HG02981 (cell line): ENCODE measurements around the gene MED26.
"Not testable (repeated sequence)": the region's sequence is repeated elsewhere in the genome, so short reads cannot be mapped to it uniquely, and the experiment has no call there.

Experiments
- ATAC-seq: cut with Tn5 transposase; IDR thresholded peaks from one replicate; pipeline ENCODE4 v1.9.1; 2021; ENCODE audit warnings: mild to moderate bottlenecking, moderate library complexity; ENCODE audit not compliant: unreplicated experiment

The MED26 gene

DNA sequence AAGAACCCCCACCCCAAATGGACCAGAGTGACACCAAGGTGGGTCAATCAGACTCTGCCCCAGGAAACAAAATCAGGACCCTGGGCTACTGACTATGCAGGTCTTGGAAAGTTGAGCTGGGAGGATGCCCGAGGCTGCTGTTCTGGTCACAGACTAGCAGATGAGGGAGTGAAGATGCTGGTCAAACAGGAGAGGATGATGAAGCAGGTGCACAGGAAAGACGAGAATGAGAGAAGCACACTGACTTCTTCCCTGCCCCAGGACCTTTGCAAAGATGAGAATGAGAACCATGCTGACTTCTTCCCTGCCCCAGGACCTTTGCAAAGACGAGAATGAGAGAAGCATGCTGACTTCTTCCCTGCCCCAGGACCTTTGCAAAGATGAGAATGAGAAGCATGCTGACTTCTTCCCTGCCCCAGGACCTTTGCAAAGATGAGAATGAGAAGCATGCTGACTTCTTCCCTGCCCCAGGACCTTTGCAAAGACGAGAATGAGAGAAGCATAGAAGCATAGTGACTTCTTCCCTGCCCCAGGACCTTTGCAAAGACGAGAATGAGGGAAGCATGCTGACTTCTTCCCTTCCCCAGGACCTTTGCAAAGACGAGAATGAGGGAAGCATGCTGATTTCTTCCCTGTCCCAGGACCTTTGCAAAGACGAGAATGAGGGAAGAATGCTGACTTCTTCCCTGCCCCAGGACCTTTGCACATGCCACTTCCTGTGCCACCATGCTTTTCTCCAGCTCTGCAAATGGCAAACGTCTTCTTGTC lies 23.6 kb upstream of the MED26 start:
- ATAC-seq, result not testable (repeated sequence)

DNA sequence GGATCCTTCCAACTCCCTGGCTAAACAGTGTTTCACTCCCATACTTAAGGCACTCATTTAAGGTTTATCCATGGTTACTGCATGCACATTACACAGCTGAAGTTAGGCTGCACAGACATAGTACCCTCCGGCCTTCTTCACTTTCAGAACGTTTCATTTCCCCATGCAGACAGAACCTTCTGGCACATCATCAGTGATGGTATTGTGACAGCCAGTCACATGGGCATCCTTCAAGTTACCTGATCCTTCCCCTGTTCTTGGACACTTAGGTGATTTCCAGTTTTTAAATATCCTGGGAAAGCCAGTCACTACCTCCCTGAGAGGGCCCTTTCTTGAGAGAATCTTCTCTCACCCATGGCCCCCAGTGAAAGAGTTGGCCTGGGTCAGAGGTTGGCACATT lies 22.8 kb upstream of the MED26 start:
- ATAC-seq, result no peak

DNA sequence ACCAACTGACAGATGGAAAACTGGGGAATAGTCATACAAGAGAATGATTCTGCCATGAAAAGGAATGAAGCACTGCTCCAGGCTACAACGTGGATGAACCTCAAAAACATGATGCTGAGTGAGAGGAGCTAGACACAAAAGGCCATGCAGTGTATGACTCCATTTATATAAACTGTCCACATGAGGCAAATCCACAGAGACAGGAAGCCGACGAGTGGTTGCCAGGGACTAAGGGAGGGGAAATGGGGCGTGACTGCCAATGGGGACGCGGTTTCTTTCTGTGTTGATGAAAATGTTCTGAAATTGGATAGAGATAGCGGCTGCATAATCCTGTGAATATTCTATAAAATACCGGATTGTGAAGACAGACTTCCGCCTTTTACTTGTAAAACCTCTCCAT lies 21.7 kb upstream of the MED26 start:
- ATAC-seq, result no peak

DNA sequence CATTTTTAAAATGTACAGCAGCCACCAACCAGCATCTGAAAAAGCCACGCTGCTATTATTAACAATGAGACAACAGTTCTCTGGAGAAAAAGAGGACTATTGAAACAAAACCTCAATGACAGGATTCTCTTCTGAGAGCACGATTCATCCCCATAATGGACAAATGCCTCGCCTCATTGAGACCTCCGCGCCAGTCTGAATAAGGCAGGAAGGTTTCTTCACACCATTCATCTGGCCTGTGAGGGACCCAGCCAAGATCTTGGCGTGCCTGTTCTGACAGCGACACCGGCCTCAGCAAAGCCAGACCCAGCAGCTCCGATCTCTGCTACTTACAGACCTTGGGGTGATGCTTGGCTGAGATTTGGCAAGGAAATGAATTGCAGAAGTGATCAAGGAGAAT lies 17.1 kb upstream of the MED26 start:
- ATAC-seq, result no peak

DNA sequence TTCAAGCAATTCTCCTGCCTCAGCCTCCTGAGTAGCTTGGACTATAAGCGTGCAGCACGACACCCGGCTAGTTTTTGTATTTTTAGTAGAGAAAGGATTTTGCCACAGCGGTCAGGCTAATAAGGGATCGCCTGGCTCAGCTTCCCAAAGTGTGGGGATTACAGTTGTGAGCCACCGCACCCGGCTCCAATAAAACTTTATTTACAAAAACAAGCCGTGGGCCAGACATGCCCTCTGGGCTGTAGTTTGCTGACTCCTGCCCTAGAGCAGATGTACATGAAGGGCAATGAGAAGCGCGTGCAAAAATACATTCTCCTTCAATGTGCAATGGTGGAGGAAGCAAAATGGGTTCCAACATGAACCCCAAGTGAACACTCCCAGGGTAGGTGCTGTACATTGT lies 13.7 kb upstream of the MED26 start:
- ATAC-seq, result no peak

DNA sequence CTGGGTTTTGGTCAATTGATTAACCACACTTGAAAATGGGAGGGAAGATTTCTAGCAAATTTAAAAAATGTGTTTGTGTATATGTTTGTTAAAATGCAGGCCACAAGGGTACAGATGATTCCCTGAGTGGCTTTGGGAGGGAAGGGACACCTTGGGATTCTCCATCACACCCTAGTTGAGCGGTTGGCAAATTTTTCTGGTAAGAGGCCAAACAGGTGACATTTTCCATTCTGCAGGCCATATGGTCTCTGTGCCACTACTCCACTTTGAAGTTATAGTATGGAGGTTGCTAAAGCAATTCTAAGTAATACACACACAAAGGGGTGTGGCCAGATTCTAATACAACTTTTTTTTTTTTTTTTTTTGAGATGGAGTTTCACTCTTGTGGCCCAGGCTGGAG lies 12.9 kb upstream of the MED26 start:
- no peak for ATAC-seq

DNA sequence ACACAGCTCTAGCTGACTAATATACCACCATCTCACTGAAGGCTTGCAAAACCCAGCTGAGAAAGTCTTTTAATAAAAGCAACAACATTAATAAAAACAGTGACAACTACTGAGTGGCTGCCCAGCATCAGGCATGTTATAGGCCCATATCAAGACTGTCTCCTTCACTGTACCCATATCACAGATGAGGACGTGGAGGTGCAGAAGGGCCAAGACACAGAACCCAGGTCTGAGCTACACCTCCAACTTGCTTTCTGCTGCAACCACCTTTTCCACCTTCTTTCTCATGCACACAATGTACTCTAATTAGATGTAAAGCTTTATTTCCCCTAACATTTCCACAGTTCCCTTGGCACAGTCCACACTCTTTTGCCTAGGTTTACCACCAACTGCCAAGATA lies 10.7 kb upstream of the MED26 start:
- no peak for ATAC-seq

DNA sequence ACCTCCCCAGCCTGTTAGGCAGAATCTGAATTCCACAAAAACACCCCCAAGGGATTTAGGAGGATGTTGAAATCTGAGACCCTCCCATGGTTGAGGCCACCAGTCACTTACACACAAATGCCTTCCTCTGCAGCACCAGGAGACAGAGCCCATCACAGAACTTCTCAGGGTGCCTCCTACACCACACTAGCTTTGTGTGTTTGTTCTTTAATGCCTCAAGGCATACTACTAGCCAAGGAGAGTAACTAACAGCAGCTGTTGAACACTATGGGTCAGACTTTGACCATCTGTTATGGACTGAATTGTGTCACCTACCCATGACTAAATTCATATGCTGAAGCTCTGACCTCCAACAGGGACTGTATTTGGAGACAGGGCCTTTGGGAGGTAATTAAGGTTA lies 9.5 kb upstream of the MED26 start:
- no peak for ATAC-seq

DNA sequence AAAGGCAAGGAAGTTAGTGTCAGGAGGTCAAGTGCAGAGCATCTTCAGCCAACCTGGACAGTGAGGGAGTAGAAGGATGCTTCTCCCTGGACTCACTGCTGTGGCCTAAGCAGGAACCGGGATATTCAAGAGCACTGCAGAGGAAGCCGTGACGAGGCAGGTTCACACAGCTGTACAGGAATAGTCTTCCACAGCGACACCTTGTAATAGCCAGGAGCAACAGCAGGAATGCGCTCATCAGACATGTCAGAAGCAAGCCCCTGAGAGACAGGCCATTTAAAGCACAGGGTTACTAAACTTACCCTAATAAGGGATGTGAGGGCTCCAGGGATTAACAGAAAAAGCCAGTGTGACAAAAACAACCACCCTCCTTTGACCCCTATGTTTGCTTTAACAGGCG lies 3.5 kb upstream of the MED26 start:
- no peak for ATAC-seq

DNA sequence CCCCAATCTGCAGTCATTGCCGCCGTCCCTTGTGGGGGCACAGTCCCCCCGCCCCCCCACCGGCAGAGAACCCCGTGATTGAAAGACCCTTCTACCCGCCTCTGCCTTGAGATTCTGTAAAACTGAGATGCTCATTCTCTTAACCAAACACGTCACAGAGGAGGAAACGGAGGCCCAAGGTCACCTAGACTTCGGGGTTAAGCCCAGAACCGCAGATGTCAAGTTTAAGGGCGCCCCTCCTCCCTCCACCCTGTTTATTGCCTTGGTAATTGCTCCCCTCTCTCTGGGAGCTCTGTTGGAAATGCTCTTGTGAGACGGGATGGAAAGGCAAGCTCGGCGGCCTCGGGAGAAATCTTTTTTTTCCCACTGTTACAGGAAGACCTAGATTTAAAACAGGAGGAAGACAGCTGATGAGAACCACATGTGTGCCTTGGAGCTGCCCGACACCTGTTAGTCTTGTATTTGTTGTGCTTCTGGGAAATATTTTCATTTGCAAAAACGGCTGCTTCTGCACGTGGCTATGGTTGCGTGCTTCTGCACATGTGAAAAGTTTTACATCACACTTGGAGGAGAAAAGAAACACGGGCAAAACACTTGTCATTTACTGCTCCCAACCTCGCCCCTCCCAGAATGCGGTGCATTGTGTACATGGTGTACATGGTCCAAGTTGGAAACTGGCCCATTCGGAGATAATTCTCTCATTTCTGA lies 1.1 kb upstream of the MED26 start:
- ATAC-seq, result peak; percentile 11

DNA sequence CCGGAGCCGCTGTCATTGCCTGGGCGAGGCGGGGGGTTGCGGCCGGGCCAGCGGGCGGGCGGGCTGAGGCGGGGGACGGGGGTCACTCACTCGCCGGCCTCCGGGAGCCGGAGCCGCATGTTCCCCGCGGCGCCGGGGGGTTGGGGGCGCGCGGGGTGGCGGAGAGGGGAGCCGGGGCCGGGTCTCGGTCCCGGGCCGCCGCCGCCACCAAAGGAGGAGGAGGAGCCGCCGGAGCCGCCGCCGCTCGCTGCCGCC lies 149 bp downstream of the MED26 start:
- ATAC-seq, result no peak

DNA sequence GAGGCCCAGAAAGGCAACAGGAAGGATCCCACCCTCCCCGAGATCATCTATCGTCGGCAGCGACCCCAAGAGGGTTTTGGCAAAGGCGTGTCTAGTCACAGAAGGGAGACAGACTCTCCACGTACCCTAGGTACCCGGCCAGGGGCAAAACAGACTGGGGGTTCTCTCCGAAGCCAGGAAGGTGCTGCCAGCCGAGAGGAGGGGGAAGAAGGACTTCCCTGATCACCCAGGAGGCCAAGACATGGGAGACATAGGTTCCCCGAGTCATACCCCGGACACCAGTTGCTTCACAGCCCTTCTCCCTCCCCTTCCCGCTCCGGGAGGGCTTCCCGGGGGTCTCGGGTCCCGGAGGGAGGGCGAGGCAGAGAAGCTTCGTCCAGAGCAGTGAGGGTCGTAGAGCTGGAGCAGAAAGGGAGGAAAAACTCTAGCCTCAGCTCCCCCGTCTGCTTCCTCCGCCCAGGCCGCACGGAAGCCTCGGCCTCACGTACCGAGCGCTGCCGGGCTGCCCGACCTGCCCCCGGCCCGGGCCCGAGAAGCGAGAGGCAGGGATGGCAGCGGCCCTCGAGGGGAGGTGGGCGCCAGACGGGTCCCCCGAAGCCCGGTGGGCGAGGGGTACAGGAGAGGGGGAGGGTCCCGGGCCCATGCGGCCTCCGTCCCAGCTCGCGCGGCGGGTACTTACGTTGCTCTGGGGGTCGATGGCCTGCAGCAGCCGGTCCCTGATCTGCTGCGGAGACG lies 644 bp downstream of the MED26 start:
- no peak for ATAC-seq

DNA sequence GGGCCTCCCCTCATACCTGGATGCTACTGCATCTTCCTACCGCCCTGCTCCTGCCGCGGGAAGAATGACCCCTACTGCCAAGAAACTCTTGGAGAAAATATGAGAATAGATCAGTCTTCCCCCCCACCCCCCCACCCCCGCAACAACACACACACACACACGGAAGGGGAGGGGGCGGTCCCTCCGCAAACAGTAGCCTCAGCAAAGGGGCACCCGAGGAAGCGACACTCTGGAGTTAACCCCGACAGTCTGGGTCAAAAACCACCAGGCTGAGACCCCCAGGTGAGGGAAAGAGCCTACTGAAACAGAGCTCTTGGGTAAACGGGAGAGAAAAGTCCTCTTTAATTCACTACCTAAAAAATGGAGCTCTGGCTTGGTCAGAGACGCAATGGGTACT lies 1.2 kb downstream of the MED26 start:
- no peak for ATAC-seq

DNA sequence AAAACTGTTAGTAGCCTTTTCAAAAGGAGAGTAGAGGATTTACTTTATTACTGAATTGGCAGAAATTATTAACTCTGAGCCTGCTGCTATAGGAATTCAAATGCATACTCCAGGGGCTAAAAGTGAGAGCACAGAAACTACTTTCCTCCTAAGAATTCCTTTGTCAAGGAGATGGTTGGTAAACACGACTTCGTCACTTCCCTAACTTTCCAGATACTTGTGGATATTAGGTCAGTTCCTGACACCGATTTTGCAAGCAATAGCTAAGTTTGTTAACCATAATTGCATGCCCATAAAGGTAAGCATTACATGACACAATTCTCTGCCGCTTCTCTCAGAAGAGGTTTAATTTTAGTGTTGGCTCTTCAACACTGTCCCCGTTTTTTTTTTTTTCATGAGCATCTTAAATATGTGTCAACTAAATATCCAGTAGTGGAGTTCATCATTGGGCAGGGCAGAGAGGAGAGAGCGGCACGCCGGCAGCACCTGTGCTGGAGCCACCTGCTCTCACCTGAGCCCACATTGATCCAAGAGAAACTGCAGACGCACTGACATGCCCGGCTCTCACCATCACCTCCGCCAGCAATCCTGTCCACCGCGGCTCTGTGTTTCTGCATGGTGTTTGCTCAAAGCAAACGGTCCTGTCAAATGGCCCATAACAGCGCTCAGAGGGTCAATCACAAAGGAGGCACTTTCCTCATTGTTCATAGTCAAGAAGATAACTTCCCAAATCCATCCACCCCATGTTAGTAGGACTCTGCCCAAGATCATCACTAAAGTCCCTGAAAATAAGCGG lies 2.6 kb downstream of the MED26 start:
- ATAC-seq, result no peak

DNA sequence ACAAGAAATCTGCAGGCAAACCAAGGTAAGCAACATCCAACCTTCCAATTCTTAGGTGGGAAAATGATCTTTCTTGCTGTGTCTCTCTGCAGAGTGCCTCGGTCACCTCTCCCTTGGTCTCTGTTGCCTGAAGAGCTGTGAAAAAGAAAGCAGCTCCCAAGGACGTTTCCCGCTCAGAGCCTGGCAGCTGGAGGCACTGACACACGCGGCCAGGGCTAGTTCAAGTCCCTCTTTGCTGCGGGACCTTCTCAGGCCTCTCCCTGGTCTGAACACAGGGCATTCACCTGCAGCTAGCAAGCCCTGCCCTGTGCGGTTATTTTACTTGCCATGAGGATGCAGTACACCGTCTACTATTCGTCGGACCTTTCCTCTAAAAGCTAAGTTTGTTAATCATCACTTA lies 3.8 kb downstream of the MED26 start:
- ATAC-seq, result no peak

DNA sequence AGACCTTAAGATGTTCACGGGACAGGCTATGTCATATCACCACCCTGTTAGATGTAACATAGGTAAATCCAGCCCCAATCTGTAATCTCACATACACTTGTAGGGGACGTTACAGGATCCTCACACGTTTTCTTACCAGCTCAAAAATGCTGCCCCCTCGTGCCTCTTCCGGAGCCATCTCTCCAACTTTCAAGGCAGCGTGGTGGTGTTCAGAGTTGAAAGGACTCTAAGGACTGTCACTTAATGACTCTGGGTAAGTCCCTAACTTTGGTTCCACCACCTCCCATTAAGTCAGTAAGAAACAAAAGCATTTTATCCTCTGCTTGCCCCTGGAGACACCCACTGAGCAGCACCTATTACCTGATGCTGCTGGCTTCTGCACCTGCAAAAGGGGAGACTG lies 4.4 kb downstream of the MED26 start:
- no peak for ATAC-seq

DNA sequence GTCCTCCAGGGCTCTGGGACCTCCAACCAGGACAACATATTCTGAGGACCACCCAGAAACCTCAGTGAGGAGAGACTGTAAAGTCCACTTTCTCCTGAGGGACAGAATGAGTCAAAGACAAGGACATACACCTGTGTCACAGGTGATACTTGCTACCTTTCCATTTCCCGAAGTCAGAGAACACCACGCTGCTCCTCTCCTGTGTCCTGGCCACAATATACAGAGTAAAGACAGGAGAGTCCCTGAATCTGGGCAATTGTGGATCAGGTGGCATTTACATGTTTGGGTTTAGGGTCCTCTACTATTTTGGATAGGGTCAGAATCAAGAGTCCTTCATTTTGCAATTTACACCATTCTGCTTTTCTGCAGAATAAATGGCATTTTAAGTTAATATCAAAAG lies 4.9 kb downstream of the MED26 start:
- no peak for ATAC-seq

DNA sequence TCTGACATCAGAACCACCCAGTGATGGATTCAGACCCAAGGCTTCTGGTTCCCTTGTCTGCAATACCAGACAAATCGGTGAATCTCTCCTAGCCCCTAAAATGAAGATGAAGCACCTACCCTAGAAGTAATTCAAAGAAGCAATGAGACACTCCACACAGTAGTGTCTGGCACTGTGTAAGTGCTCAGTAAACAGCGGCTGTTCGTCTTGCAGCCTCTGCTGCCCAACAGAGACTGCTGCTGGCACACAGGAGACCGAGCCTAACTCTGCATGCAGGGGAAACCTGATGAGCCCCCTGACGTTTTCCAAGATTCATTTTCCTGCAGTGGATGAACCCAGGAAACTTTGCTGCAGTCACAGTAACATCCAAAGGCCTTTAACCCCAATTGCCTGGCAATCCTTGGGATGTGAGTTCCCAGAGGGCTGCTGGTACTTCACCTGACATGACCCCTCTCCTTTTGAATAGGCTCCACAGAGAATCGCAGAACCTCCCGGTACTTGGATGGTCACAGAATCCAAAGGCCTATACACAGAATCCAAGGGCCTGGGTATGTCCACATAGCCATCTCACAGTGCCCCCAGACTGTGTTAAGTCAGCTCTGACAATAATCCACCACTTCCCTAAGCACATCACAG lies 6.7 kb downstream of the MED26 start:
- no peak for ATAC-seq

DNA sequence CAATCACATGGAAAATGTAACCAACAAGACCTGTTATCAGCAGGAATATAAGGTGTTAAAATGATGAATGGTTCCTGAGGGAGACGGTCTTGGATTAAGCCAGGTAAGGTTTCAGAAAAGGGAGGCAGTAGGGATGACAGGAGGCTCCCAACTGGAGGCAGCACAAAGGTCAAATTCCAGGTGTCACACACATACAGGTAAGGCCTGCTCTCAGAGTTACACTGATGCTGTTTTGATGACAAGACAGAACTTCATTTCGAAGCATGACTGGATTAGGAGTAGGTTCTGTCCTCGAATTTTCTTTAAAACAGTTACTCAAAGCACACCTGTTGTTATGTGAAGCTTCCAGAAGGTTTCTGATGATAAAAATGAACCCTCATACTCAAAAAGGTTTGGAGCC lies 7.4 kb downstream of the MED26 start:
- no peak for ATAC-seq

DNA sequence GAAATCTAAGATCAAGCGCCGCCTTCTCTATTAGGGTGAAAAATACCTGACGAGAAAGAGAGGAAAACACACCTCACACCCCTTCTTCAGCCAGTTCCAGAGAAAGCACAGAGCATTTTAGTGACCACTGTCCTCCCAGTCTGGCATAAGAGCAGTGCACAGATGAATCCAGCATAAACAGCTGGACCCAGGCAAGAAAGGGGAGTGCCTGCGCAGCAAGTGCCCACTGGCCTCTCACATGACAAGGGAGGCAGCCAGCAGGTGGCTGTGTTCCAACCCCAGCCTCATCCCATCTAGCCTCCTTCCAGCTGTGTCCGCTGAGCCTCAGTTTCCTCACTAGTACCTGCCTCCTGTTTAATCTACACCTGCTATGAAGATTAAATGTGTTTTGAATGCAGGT lies 8.0 kb downstream of the MED26 start:
- ATAC-seq, result no peak

DNA sequence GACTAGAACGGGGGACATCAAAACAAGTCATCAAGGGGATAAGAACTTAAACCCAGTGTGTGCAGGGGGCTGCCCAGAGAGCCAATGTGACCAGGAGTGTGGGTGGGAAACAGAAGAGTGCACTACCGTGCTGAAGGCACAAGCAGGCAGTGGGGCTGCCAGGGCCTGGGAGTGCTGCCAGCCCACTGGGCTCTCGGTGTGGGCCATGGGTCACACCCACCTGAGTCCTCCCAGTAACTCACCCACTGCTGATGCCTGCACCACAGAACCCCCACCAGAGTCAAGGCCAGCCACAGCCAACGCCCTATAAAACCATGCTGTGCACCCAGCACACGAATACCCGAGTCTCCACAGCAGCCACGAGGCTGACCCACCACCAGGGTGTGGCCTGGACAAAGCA lies 8.5 kb downstream of the MED26 start:
- no peak for ATAC-seq
